NB4 (cell line): ENCODE results near the gene FMN1.

Experiments
- POLR2A ChIP-seq: IDR thresholded peaks from 2 replicates; pipeline ENCODE4 v1.6.1; 2011; ENCODE audit warnings: mild to moderate bottlenecking; ENCODE audit not compliant: insufficient read length; ENCODE audit errors: extremely low read depth
- TF ChIP-seq, protein P1 (sequence below): IDR thresholded peaks from 2 replicates; pipeline ENCODE4 v1.6.1; 2011; ENCODE audit warnings: low read depth, low read length

DNA sequence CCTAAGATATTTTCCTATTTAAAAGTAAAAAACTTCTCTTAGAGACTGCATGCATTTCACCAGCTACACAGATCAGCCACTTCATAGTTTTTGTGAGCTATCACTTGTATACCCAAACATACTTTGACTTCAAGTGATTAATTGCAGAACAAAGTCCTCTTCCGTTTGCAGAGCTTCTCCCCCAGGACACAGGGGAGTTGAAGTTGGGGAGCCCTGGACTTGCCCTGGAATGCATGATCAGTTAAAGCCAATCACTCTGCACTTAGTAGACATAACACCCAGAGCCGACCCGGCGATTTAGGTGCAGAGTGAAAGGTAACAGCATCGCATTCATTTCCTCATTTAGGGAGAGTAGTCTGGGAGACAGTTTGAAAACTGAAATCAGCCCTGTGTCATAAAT, 406.6 kb downstream of the FMN1 start:
- no peak for TF ChIP-seq POLR2A
- TF ChIP-seq, protein P1, sequence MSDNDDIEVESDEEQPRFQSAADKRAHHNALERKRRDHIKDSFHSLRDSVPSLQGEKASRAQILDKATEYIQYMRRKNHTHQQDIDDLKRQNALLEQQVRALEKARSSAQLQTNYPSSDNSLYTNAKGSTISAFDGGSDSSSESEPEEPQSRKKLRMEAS, result no peak
